Neural progenitor cell (in vitro differentiated cells): ENCODE measurements around the gene OGDH.

Source experiments
- EZH2 ChIP-seq: fragments of 200-600 bp; sonication (generic); IDR thresholded peaks from 2 replicates; pipeline ENCODE4 v1.6.1; 2017; ENCODE audit warnings: antibody characterized with exemption, mild to moderate bottlenecking, moderate library complexity
- TF ChIP-seq, protein P1 (sequence below): fragments of 200-600 bp; sonication (generic); IDR thresholded peaks from 2 replicates; pipeline ENCODE4 v1.5.1; 2017; ENCODE audit warnings: antibody characterized with exemption, mild to moderate bottlenecking

DNA sequence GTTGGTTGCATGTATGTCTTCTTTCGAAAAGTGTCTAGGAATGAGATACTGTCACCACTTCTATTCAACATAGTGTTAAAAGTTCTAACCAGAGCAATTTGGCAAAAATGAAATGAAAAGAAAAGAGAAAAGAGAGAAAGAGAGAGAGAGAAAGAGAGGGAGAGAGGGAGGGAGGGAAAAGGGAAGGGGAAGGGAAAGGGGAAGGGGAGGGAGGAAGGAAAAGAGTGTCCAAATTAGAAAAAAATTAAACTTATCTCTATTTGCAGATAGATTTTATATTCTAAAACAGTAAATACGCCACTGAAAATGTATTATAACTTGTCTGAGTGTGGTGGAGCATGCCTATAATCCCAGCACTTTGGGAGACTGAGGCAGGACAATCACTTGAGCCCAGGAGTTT is 48.9 kb upstream of the OGDH start:
- TF ChIP-seq EZH2, result no peak
- TF ChIP-seq, protein P1, sequence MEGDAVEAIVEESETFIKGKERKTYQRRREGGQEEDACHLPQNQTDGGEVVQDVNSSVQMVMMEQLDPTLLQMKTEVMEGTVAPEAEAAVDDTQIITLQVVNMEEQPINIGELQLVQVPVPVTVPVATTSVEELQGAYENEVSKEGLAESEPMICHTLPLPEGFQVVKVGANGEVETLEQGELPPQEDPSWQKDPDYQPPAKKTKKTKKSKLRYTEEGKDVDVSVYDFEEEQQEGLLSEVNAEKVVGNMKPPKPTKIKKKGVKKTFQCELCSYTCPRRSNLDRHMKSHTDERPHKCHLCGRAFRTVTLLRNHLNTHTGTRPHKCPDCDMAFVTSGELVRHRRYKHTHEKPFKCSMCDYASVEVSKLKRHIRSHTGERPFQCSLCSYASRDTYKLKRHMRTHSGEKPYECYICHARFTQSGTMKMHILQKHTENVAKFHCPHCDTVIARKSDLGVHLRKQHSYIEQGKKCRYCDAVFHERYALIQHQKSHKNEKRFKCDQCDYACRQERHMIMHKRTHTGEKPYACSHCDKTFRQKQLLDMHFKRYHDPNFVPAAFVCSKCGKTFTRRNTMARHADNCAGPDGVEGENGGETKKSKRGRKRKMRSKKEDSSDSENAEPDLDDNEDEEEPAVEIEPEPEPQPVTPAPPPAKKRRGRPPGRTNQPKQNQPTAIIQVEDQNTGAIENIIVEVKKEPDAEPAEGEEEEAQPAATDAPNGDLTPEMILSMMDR, result no peak
